Measurements from ENCODE around the gene ALDH3B1.
A peak's percentile ranks its signal among the peaks of the same experiment; 100 is the strongest.

ALDH3B1 gene

DNA sequence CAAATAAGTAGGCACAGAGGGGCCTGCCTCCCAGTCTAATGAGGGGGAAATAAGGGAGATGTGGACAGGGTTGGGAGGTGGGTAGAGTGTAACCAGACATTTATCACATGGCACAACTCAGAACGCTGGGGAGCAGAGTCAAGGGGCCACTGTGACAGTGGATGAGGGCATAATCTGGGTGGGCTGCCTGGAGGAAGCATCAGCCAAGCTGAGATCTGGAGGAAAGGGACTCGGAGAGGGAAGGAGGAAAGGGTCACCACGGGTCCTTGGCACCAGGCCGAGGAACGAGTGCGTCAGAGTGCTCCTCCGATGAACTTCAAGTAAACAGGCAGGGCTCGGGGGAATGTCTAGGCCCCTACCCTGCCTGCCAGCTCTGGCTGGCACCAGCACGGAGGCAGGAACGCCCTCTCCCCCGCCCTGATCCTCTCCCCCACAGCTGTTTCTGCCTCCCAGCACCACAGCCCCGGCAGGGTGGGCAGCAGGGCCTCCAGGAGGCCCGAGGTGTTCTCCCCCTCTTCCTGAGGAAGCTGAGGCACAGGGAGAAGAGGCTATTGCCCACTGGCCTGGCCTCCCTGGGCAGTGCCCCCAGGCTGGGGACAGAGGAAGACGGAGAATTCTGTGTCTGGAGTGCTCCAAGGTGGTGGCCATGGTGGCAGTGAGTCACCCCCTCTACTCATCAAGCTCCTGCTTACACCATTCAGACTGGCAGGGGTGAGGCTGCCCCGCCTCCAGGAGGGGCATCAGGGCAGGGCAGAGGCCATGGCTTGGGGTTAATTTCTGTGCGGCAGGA is 4.2 kb downstream of the ALDH3B1 start:
- no peak for DNase-seq

GRCh38 chr11:68014947-68015447 is 4.9 kb downstream of the ALDH3B1 start:
- DNase-seq: no peak

DNA sequence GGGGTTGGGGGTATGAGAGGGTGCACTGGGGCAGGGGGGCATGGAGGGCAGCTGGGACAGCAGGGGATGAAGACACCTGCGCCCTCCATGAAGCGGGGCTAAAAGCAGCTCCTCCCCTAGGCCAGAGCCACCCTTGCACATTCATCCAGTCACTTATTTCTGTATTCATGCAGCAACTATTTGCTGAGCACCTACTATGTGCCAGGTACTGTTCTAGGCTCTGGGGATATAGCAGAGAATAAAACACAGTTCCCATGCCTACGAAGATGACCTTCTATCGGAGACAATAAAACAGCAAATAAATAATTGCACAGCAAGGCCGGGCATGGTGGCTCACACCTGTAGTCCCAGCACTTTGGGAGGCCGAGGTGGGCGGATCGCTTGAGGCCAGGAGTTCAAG is 5.3 kb downstream of the ALDH3B1 start:
- DNase-seq: no peak

- DNase-seq: no peak
These were observed 6.2 kb downstream of the ALDH3B1 start for GRCh38 chr11:68016161-68016903.

GRCh38 chr11:68016904-68017817 is 7.0 kb downstream of the ALDH3B1 start:
- peak; percentile 5 for DNase-seq

DNA sequence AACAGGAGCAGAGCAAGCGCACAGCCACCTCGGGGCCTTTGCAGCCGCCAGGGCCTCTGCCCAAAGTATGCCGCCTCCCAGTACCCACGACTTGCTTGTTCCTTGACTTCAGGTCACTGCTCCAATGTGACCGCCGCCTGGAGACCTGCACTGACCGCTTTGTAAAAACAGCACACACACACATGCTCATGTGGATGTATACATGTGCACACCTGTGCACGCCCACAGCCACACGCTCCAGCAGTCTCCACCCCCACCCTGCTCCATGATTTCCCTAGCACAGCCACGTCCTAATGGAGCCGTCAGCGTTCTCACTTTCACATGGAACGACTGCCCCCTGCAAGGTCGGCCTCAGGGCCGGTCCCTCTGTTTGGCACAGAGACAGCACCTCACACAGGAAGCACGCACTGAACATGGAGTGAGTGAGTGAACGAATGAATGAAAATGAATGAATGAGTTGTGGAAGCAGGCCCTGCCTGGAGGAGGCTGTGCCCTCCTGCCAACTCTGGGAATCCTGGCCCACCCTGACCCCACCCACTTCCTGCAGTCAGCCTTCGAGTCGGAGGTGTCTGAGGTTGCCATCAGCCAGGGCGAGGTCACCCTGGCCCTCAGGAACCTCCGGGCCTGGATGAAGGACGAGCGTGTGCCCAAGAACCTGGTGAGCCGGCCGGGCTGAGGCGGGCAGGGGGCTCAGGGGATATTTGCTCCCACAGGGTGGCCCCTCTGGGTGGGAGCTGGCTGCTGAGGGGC is 8.0 kb downstream of the ALDH3B1 start:
- DNase-seq: no peak

GRCh38 chr11:68018730-68019190 is 8.6 kb downstream of the ALDH3B1 start:
- DNase-seq: no peak

DNA sequence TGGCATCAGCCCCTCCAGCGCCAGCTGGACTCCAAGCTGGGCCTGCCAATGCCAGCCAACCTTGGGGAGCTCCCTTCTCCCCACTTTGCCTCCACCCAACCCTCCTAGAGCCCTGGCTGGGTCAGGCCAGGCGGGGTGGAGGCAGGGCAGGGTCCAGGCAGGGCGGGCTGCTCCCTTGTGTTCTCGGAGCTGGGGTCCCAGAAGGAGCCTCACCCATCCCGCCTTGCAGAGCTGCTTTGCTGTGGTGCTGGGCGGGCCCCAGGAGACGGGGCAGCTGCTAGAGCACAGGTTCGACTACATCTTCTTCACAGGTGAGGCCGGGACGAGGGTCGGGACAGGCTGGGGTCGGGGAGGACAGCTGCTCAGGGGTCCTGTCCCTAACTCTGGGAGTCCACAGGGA is 9.4 kb downstream of the ALDH3B1 start:
- DNase-seq: no peak

DNA sequence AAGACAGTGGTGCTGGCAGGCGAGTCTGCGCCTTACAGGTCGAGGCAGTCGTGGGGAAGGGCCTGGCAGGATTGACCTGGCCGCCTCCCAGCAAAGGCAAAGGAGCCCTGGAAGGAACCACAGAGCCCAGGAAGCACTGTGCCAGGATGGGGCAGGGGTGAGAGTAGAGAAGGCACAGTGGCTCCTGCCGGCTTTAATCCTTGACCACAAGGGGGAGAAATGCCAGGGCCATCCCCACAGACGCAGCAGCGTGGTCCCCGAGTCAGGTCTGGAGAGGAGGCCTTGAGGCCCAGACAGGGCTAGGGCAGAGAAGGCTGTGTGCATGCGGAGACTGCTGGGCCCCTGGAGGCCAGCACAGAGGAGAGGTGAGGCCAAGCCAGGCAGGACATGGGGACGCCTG is 10.4 kb downstream of the ALDH3B1 start:
- no peak for DNase-seq

DNA sequence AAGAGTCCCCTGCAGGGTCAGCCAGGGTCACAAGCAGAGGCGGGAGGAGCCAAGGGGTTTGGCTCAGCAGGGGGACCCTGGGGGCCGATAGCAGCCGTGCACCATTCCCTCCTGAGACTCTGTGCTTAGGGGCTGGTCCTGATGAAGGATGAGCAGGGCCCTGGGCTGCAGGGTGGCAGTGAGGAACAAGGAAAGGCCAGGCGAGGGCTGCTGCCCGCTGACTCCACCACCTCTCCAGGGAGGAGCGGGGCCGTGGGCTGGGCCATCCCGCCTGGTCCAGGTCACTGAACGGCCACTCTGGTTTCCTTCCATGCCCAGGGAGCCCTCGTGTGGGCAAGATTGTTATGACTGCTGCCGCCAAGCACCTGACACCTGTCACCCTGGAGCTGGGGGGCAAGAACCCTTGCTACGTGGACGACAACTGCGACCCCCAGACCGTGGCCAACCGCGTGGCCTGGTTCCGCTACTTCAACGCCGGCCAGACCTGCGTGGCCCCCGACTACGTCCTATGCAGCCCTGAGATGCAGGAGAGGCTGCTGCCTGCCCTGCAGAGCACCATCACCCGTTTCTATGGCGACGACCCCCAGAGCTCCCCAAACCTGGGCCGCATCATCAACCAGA is 11.2 kb downstream of the ALDH3B1 start:
- DNase-seq: no peak

DNA sequence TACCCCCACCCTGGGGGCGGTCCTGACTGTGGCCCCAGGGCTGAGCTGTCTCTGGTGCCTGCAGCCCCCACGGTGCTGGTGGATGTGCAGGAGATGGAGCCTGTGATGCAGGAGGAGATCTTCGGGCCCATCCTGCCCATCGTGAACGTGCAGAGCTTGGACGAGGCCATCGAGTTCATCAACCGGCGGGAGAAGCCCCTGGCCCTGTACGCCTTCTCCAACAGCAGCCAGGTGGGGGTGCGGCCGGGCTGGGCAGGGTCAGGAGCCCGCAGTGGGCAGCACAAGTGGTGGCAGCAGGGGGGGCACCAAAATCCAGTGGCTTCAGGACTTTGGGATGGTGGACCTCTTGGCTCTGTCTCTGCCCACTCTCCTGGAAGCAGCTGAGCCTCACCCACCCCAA is 12.4 kb downstream of the ALDH3B1 start:
- DNase-seq: no peak

GRCh38 chr11:68024508-68024907 is 14.4 kb downstream of the ALDH3B1 start:
- no peak for DNase-seq

GRCh38 chr11:68025047-68025446 is 14.9 kb downstream of the ALDH3B1 start:
- DNase-seq: no peak

GRCh38 chr11:68026391-68027105 is 16.4 kb downstream of the ALDH3B1 start:
- DNase-seq: no peak

DNA sequence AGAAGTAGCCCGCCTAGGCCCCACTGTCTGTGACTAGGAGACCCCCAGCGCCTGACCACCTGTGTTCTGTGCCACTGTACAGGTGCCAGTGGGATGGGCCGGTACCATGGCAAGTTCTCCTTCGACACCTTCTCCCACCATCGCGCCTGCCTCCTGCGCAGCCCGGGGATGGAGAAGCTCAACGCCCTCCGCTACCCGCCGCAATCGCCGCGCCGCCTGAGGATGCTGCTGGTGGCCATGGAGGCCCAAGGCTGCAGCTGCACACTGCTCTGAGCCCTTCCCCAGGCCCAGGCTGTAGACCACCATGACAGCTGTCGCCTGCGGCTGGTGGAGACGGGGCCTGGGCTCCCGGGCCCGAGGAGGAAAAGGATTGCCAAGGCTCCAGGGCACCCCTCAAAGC is 17.5 kb downstream of the ALDH3B1 start:
- DNase-seq: no peak

DNA sequence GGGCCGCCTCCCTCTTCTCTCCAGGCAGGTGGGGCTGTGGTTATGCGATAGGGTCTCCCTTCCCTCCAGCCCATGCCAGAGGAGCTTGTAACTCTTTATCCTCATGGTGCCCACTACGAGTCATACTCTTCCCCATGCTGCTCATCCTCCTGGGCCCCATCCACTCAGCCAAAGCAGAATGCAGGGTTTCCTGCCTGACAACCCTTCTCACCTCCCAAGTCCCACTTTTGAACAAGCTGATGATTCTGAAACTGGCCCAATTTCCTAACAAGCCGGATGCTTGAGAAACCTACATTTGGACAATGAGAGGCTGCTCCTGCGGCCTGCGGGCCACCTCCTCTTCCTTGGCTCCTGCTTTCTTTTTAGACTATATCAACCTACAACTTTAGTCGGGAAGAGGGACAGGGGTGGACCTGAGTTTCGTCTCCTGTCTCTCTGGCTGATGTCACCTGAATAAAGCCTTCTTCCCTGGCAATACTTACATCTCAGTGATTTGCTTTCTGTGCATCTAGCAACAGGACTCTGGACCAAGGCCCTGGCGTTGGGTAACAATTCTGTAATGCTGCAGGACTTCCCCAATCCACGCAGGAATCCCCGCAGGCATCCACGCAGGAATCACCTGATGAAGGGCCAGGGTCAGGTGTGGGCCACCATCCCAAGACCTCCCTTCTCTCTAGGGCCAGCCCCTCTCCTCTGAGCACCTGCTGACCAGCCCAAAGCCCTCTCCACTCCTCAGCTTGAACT is 18.8 kb downstream of the ALDH3B1 start:
- no peak for DNase-seq

DNA sequence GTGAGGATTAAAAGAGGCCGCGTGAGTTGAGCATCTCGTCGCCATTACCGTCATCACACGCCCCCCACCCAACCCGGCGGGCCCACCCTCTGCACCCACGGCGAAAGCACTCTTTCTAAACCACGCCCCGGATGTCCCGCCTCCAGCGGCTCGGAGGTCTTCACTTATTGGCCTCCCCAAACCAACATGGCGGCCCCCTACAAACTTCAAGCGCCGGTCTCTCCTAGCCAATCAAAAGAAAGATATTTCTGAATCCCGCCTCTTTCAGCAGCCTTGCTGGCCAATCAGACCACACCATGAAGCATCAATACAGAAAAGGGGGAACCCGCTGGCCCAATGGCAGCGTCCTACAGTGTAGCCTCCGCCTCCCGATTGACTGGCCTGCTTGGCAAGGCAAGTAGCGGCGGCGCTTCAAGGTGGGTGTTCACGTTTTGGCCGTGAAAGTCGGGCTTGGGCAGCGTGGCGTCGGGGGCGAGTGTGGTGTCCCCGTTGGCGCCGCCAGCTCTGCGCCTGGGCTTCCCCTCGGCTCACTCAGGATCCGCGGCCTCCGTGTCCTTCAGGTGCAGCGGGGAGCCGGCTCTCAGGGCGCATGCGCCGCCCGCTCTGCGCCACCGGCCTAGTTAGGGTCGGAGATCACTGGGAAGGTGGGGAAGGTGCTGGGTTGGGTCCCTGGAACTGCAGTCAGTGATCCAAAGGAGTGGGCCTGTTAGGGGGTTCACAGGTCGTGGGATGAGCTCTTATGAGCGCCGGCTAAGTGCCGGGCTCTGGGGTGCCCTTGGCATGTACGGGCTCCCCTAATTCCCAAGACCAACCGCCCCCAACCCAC is 20.4 kb downstream of the ALDH3B1 start, which contains the start of gene NDUFS8:
Gene NDUFS8, plus strand, starts transcription at position 364 of the 826 bp plus-strand sequence. CDS start 1,471 bp downstream, outside the sequence.
- DNase-seq: peak; percentile 95

GRCh38 chr11:68031144-68031464 is 21.0 kb downstream of the ALDH3B1 start:
- no peak for DNase-seq

DNA sequence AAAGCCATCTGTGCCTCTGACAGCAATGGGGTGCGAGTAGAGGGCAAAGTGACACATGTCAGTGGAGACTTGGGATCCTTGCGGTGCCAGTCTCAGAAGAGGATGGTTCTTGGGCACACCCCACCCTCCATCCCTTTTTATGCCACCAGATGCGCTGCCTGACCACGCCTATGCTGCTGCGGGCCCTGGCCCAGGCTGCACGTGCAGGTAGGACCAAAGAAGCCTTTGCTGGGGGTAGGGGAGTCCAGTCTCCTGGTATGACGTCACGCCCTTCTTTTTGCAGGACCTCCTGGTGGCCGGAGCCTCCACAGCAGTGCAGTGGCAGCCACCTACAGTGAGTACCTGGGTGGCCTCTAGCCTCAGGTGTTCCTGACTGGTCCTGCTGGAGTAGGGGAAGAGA is 21.9 kb downstream of the ALDH3B1 start:
- no peak for DNase-seq

Data from NCI-H524 treated with DMSO at 0.1 percent for 48 hours (cell line).